HG02973 (cell line): ENCODE results near the gene CCDC9.
"Not testable (repeated sequence)": the region's sequence is repeated elsewhere in the genome, so short reads cannot be mapped to it uniquely, and the experiment has no call there.

Experiments
- ATAC-seq: cut with Tn5 transposase; IDR thresholded peaks from one replicate; pipeline ENCODE4 v1.9.1; 2021; ENCODE audit warnings: moderate library complexity; ENCODE audit not compliant: unreplicated experiment

The CCDC9 gene

GRCh38 chr19:47283405-47284059, 27.2 kb downstream of the CCDC9 start:
- no peak for ATAC-seq

- ATAC-seq = no peak
Observed at GRCh38 chr19:47284324-47284899, 28.1 kb downstream of the CCDC9 start.

GRCh38 chr19:47296036-47296435, 39.7 kb downstream of the CCDC9 start:
- no peak for ATAC-seq

- not testable (repeated sequence) for ATAC-seq
Observed at GRCh38 chr19:47300867-47301266, 44.5 kb downstream of the CCDC9 start.

- ATAC-seq = no peak
Observed at GRCh38 chr19:47302249-47302648, 45.9 kb downstream of the CCDC9 start.

- no peak for ATAC-seq
Observed at GRCh38 chr19:47303966-47304365, 47.6 kb downstream of the CCDC9 start.

GRCh38 chr19:47305309-47305751, 49.0 kb downstream of the CCDC9 start:
- ATAC-seq = no peak

- no peak for ATAC-seq
Observed at GRCh38 chr19:47306303-47306702, 50.0 kb downstream of the CCDC9 start.

GRCh38 chr19:47309038-47309437, 52.7 kb downstream of the CCDC9 start:
- no peak for ATAC-seq

- ATAC-seq = no peak
Observed at GRCh38 chr19:47309608-47310007, 53.3 kb downstream of the CCDC9 start, which contains the start of gene C5AR1. Gene C5AR1, plus strand, starts transcription at chr19:47309861. Its CDS starts 35 bp downstream, at chr19:47309896.

GRCh38 chr19:47310323-47310722, 54.0 kb downstream of the CCDC9 start:
- ATAC-seq = no peak

- ATAC-seq = no peak
Observed at GRCh38 chr19:47310819-47311218, 54.5 kb downstream of the CCDC9 start.

GRCh38 chr19:47312366-47313006, 56.2 kb downstream of the CCDC9 start:
- no peak for ATAC-seq

- ATAC-seq = no peak
Observed at GRCh38 chr19:47313754-47314295, 57.5 kb downstream of the CCDC9 start.

GRCh38 chr19:47315125-47315821, 58.9 kb downstream of the CCDC9 start:
- ATAC-seq = no peak

- no peak for ATAC-seq
Observed at GRCh38 chr19:47316513-47316912, 60.2 kb downstream of the CCDC9 start.

GRCh38 chr19:47319923-47320871, 63.9 kb downstream of the CCDC9 start:
- ATAC-seq = no peak
